Measurements from ENCODE around the gene CPXM2.

Gene CPXM2

DNA sequence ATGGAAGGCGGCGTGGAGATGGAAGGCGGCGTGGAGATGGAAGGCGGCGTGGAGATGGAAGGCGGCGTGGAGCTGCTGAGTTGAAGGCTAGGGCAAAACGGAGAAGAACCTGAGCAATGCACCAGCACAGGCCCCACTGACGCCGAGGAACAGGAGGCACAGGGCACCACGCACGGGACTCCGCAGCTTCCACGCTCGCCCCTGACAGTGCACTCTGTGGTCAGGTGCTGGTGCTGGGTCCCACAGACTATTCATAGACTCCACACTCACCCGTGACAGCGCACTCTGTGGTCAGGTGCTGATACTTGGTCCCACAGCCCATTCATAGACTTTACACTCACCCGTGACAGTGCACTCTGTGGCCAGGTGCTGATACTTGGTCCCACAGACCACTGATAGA lies 34.0 kb downstream of the CPXM2 start:
- H3K4me3 ChIP-seq (ENCODE audit: low read length), result no peak overlapping the region
- TF ChIP-seq ZNF274 (IDR thresholded peaks at IDR 0.05; ENCODE audit: low read depth, low read length), result no peak

DNA sequence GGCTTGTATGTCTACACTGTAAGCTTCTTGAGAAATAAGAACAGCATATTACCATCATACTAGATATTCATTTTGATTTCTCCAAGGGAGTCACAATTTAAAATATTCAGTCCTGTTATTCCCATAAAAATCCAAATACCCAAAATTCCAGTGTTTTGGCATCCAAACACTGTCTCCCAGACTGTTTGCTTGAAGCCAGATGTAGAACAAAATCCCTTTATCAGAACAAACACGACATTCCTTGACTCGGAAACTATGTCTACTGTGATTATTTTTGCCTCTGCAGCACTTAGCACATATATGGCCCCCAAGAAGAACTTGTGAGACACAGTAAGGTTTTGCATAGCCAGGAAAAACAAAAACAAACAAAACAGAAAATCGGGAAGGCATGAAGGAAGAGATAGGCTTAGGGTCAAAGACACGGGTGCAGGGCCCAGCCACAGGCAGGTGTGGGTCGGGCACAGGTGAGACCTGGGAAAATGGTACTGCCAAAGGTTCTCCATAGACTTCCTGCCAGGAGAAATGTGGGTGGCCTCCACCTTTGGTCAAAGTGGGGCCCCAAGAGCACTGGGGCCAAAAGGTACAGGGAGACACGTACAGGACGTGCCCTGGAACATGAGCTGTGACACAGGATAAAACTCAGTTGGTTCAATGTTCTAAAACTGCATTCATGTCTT lies 36.5 kb downstream of the CPXM2 start:
- no peak overlapping the region for H3K4me3 ChIP-seq (ENCODE audit: low read length)
- TF ChIP-seq ZNF274 (IDR thresholded peaks at IDR 0.05; ENCODE audit: low read depth, low read length), result no peak

DNA sequence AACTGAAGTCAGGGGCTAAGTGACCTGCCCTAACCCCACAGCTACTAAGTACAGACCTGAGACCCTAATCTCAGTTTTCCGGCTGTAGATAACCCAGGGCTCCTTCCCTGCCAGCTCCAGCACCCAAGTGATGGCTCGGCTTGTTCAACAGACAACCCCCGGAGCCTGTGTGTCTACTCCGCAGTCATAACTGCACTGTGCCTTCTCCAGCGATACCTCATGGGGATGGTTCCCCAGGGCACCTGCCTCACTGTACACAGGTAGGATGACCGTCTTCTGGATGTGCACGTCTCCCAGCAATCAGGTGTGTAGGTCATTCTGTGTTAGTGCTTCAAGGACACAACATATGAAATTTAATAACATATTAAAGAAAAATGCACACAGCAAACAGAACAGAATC lies 37.1 kb downstream of the CPXM2 start:
- no peak for TF ChIP-seq ZNF274 (IDR thresholded peaks at IDR 0.05; ENCODE audit: low read depth, low read length)
- no peak overlapping the region for H3K4me3 ChIP-seq (ENCODE audit: low read length)

DNA sequence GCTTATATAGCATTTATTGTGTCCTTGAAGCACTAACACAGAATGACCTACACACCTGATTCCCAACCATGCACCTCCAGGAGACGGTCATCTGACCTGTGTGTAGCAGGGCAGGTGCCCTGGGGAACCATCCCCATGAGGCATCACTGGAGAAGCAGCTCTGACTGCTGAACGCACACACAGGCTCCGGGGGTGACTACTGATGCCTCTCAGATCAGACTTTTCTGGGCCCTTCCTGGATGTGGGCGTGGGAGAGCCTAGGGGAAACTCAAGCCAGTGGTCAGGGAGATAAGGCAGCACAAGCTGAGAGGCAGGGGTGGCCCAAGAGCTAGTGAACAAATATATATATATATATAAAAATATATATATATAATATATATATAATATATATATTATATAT lies 37.6 kb downstream of the CPXM2 start:
- TF ChIP-seq ZNF274 (IDR thresholded peaks at IDR 0.05; ENCODE audit: low read depth, low read length), result no peak
- H3K4me3 ChIP-seq (ENCODE audit: low read length), result no peak overlapping the region

DNA sequence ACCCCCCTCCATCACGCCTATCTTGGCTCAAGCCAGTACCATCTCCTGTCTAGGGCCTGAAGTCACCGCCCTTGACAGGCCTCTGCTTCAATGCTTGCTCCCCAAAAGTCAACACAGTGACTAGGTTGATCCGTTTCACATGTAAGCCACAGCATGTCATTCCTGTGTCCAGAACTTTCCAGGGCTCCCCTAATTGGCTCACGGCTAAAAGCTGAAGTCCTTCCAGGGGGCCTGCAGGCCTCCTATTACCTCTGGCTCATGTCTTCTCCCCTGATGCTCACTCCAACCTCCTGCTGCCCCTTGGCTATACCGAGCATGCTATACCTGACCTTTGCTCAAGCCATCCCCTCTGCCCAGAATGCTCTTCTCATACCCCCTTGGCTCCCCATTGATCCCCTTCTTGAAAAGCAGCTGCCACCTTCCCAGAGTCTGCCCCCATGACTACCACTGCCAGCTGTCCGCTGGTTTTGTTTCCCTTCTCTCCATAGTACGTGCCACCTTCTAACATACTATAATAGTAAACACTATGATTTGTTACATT lies 39.1 kb downstream of the CPXM2 start:
- no peak overlapping the region for H3K4me3 ChIP-seq (ENCODE audit: low read length)
- TF ChIP-seq ZNF274 (IDR thresholded peaks at IDR 0.05; ENCODE audit: low read depth, low read length), result no peak

DNA sequence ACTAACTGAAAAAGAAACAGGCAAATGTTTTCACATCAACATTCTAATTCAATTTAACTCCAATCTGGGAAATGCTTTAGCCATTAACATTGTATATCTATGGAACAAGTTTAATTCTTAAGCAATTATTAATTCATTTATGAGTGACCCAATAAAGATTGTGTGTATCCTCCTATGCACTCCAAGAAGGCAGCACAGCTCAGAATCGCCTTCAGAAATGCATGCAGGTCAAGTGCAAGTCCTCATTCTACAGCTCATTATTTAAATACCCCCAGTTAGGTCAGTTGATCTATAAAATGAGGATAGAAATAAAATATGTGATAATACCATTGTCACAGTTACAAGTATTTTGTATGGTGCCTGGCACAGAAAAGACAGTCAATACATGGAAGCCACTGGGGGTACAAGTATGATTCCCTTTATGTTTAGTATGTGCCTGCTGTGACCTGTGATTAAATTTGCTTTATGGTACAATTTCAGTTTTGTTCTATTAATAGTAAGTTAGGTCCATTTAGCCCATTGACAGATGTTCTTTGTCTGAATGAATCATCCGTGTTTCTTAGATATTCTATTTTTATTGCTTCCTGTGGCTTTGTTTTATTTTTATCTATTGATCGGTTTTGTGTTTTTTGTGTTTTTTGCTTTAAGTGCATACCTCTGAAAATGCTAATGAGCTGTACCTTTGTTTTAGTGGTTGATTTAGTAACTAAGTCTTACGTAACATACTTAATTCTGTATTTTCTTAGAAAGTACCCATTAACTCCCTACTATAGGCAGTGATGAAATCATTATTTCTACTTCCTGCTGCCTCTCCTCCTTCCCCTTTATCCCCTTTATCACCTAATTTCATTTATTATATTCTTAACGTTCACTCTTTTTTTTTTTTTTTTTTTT lies 42.8 kb downstream of the CPXM2 start:
- TF ChIP-seq ZNF274 (IDR thresholded peaks at IDR 0.05; ENCODE audit: low read depth, low read length), result no peak
- H3K4me3 ChIP-seq (ENCODE audit: low read length), result no peak overlapping the region

DNA sequence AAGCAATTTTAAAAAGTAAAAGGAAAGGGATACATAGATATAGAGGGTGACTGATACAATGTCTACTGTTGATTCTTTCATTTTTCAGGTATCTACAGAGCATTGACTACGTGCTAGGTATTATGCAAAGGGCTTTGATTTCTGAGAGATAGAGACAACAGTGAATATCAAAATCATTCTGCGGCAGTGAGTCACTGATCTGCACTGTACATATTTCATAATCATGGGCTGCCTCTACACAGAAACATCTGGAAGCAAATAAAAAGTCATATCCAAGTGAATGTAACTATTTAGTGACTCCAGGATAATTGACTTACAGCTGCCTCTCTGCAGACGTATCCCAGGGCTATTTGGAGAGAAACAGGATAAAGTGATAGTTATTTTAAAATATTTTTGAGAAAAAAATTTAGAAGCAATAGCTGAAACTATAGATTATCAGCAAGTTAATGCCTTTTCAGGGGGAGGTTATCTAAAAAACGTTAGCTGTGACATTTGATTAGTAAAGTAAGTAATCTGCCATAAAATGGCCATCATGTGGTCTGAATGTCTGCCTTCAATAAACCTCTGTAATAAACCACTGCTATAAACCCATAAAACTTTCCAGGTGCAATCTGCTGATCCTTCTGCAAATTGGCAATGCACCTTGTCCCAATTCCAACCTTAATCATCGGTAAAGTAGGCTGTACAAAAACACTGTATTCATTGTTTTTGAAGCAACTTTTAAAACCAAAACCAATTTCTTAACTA lies 43.7 kb downstream of the CPXM2 start:
- TF ChIP-seq ZNF274 (IDR thresholded peaks at IDR 0.05; ENCODE audit: low read depth, low read length), result no peak
- H3K4me3 ChIP-seq (ENCODE audit: low read length), result no peak overlapping the region

DNA sequence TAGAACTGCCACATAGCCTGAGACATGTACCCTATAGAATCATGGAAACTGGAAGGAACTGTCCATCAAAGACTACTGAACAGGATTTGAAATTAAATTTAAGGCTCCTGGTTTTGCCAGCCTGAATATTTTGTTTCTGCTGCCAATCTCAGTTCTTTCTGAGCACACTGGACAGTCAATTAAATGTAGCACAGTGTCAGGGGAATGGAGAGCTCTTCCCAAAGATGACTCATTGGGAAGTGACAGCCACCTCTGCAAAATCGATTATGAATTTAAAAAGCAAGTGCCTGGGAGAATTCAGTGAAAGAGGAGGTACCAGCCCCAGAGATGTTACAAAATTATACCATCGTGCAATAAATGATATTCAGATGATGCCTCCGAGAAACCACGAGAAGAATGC lies 47.8 kb downstream of the CPXM2 start:
- no peak for TF ChIP-seq ZNF274 (IDR thresholded peaks at IDR 0.05; ENCODE audit: low read depth, low read length)
- H3K4me3 ChIP-seq (ENCODE audit: low read length), result no peak overlapping the region

DNA sequence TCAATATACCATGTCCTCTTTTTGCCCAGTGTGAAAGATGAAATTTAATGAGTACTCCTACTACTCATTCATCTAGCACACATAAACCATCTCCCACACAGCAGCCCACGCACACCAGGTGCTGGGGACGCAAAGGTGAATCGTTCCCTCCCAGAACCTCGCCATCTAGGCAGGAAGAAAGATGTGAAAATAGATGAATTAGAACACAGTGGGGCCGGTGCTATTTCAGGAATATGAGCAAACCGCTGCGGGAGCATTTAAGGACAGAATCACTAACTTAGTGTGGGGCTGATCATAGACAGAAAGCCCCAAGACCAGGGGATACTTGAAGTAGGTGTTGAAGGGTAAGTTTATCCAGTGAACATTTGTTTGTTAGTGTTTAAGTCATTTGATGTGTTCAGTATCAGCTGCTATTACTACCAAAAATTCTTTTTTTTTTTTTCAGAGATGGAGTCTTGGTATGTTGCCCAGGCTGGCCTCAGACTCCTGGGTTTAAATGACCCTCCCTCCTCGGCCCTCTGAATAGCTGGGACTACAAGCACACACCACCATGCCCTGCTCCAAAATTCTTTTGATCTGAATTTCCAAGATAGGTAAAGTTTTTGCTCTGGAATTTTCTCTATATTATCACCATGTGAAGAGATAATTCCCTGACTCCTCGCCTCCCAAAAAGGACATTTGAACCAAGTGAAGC lies 48.8 kb downstream of the CPXM2 start:
- no peak for TF ChIP-seq ZNF274 (IDR thresholded peaks at IDR 0.05; ENCODE audit: low read depth, low read length)
- no peak overlapping the region for H3K4me3 ChIP-seq (ENCODE audit: low read length)

DNA sequence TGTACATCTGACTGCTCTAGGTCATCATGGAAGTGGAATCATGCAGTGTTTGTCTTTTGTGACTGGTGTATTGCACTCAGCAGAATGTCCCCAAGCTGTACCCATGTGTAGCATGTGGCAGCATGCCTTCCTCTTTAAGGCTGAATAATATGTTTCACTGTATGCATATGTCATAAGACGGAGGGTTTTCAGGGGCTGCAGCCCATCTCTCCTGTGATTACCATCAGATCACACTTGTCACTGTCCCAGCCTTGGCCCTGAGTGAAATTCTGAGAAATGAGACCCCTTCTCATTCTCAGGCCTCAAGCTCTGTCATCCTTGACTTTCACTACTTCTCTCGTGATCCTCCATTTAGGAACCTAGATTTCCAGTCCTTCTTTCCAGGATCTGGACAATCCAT lies 50.0 kb downstream of the CPXM2 start:
- no peak overlapping the region for H3K4me3 ChIP-seq (ENCODE audit: low read length)
- TF ChIP-seq ZNF274 (IDR thresholded peaks at IDR 0.05; ENCODE audit: low read depth, low read length), result no peak

DNA sequence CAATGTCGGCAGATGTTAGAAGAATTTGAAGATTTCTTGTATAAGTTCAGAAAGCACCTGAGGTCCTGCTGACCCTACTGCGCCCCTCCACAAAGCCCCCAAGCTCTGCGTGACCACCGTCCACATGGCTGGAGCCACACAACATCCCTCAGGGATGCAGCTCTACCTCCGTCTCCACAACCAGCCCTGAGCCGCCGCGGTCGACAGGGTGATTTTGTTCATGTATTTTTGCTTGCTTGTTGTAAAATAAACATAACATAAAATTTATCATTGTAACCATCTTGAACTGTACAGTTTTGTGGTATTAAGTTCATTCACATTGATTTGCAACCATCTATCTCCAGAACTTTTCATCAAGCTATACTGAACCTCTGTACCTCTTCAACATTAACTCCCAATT lies 50.5 kb downstream of the CPXM2 start:
- no peak for TF ChIP-seq ZNF274 (IDR thresholded peaks at IDR 0.05; ENCODE audit: low read depth, low read length)
- H3K4me3 ChIP-seq (ENCODE audit: low read length), result no peak overlapping the region

DNA sequence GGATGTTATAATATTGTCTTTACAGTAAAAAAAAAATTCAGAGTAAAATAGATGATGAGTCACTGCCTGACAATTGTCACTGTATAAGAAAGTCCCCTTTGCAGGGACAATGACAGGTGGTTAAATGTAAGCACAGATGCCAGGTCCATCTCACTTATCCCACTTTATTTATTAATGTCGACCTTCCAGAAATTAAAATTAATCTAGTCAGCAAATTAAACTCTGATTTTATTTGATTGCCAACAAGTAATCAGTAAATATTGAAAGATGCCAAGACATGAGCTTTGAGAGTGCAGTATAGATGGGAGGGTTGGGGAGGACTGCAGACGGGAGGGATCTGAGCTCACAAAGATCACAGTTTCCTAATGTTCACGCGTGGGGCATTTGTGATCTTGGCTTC lies 50.9 kb downstream of the CPXM2 start:
- H3K4me3 ChIP-seq (ENCODE audit: low read length), result no peak overlapping the region
- no peak for TF ChIP-seq ZNF274 (IDR thresholded peaks at IDR 0.05; ENCODE audit: low read depth, low read length)

DNA sequence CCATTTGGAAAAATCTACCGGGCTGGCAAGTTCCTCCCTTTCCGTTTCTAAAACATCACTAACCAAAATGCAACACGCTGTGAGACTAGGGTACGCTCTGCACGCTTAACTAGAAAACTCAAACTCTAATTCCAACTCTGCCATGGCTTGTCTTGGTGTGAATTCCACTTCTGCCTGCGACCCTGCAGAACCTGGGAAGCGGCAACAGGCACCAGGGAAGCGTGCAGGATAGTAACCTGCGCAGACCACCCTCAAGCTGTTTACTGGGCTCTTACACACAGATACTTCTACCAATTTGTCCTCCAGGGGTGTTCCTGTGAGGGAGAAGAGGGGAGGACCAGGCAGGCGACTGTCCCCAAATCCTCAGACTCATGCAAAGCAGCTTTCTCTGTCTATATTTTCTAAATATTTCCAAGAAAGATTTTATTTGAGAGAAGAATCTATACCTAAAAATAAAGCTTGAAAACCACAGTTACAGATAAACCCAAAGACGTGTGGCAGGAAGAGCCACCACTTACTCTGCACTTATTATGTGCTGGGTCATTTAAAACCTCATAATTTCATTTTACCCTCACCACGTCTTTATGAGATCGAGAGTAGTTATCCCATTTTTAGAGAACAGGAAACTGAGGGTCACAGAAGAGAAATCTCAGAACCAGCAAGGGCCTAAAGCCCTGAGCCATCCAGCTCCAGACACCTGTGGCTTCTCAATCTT lies 52.9 kb downstream of the CPXM2 start:
- H3K4me3 ChIP-seq (ENCODE audit: low read length), result no peak overlapping the region

More for the DNA sequence above, 52.9 kb downstream of the CPXM2 start:
- no peak for TF ChIP-seq ZNF274 (IDR thresholded peaks at IDR 0.05; ENCODE audit: low read depth, low read length)
